Fibroblast of lung (primary cell): Measurements from ENCODE around the gene EPAS1. TPM values are rescaled to one million over a fixed set of nuclear protein-coding genes. Genes with fewer than 3 reads are reported as not detected.

Experiments used
- DNase-seq, 2 donors: peaks; one replicate each; pipeline versions ENCODE4 v3.0.0 to v3.0.0-alpha.2; 2010; ENCODE audit warnings: low read depth in 2 of 2
- H2AFZ ChIP-seq: 2 replicates; pipeline ENCODE4 v1.5.1; 2012; ENCODE audit warnings: low read length, control low read depth, inconsistent platforms
- H3K27ac ChIP-seq: 2 replicates; pipeline ENCODE4 v1.5.1; 2011; ENCODE audit warnings: low read length, control low read depth; ENCODE audit not compliant: insufficient read depth
- H3K27me3 ChIP-seq: 2 replicates; pipeline ENCODE4 v1.5.1; 2011; ENCODE audit warnings: mild to moderate bottlenecking, low read length; ENCODE audit not compliant: control insufficient read depth, insufficient read depth
- H3K36me3 ChIP-seq: 2 replicates; pipeline ENCODE4 v1.5.1; 2011; ENCODE audit warnings: low read length; ENCODE audit not compliant: control insufficient read depth, insufficient read depth
- H3K4me1 ChIP-seq: 2 replicates; pipeline ENCODE4 v1.5.1; 2011; ENCODE audit warnings: low read length; ENCODE audit not compliant: control insufficient read depth, insufficient read depth; ENCODE audit errors: extremely low read depth
- H3K4me2 ChIP-seq: 2 replicates; pipeline ENCODE4 v1.5.1; 2011; ENCODE audit warnings: low read length, control low read depth; ENCODE audit not compliant: insufficient read depth; ENCODE audit errors: extremely low read depth
- H3K4me3 ChIP-seq, 4 experiments: fragments of 200-600 bp in 1 of 4; sonication (generic) in 1 of 4; replicated peaks in 1 of 4; 2 replicates each; pipeline ENCODE4 v1.5.1; 2011 to 2016; ENCODE audit warnings: low read length in 4 of 4, low read depth in 3 of 4, mild to moderate bottlenecking in 3 of 4, control low read depth in 2 of 4, inconsistent platforms in 1 of 4, mixed read lengths in 1 of 4; ENCODE audit not compliant: insufficient read depth in 1 of 4; ENCODE audit errors: control extremely low read depth in 1 of 4
- H3K79me2 ChIP-seq: 2 replicates; pipeline ENCODE4 v1.5.1; 2012; ENCODE audit warnings: mild to moderate bottlenecking, low read length, inconsistent platforms; ENCODE audit not compliant: control insufficient read depth, insufficient read depth
- H3K9ac ChIP-seq: 2 replicates; pipeline ENCODE4 v1.5.1; 2011; ENCODE audit warnings: mild to moderate bottlenecking, low read length, control low read depth; ENCODE audit not compliant: insufficient read depth
- H3K9me3 ChIP-seq: 2 replicates; pipeline ENCODE4 v1.5.1; 2012; ENCODE audit warnings: low read depth, low read length; ENCODE audit not compliant: control insufficient read depth, insufficient read depth
- H4K20me1 ChIP-seq: 2 replicates; pipeline ENCODE4 v1.5.1; 2011; ENCODE audit warnings: low read length; ENCODE audit not compliant: control insufficient read depth, insufficient read depth; ENCODE audit errors: extremely low read depth
- CTCF ChIP-seq, 2 donors: IDR thresholded peaks in 1 of 2; conservative IDR thresholded peaks in 1 of 2; 1 replicate in 1 of 2; 2 replicates in 1 of 2; pipeline ENCODE4 v1.5.1; 2011 to 2012; ENCODE audit warnings: low read length in 2 of 2, control low read depth in 1 of 2, inconsistent platforms in 1 of 2, low read depth in 1 of 2, mild to moderate bottlenecking in 1 of 2
- EZH2 ChIP-seq: IDR thresholded peaks from 2 replicates; pipeline ENCODE4 v1.5.1; 2012; ENCODE audit warnings: low read length, control low read depth, mild to moderate bottlenecking; ENCODE audit errors: missing control alignments
- polyA plus RNA-seq, 2 donors: library from polyadenylated mRNA; depleted of rRNA in 1 of 2; stranded (reverse) in 1 of 2; unstranded in 1 of 2; fragments of >200 nt; gene quantifications; 2 replicates each; pipeline ENCODE4 v1.2.1, GENCODE V29; 2011 to 2012; ENCODE audit warnings: missing spikeins in 1 of 2
- total RNA-seq: library from RNA; depleted of rRNA; stranded (reverse); fragments of >200 nt; gene quantifications from 2 replicates; pipeline ENCODE4 v1.2.1, GENCODE V29; 2014

The EPAS1 gene
- total and polyA plus RNA-seq, 2 donors (not counting 1 experiment from before 2014, with no cell fraction given) = 120 to 941 TPM

DNA sequence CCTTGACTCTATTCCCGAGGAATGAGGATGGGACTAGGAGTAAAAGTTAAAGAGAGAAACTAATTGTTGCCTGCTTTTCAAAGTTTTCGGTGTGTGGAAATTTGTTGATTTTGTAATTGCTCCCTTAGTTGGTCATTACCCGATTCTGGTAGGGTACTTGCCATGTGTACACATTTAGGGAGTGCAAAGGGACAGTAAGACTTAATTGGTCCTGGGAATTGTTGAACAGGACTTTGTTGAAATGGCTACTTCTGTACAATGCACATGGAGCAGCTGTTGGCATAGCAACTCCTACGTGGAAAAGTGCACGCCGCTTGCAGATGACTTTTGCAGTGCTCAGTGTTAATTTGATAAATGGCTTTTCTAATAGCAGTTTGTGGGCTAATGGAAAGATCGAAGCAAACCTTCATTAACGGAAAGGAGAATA lies 22.9 kb downstream of the EPAS1 start:
- no peak for TF ChIP-seq EZH2
- Histone ChIP-seq H3K9ac (no peak overlapping the region), H3K27ac (peak overlapping the region; percentile 3), H3K4me2 (peak overlapping the region; percentile 49), H4K20me1 (no peaks in the 10 kb centered on the region), H3K9me3 (no peaks in the 10 kb centered on the region), H3K4me3 (peak overlapping the region in 1 of 4 experiments; percentile 22), H2AFZ (no peak overlapping the region), H3K36me3 (no peaks in the 10 kb centered on the region), H3K79me2 (peaks cover 65% of the 10 kb centered on the region), H3K27me3 (no peaks in the 10 kb centered on the region), H3K4me1 (peaks cover 22% of the 10 kb centered on the region)
- DNase-seq = peak in 1 of 2 donors; percentile 58

DNA sequence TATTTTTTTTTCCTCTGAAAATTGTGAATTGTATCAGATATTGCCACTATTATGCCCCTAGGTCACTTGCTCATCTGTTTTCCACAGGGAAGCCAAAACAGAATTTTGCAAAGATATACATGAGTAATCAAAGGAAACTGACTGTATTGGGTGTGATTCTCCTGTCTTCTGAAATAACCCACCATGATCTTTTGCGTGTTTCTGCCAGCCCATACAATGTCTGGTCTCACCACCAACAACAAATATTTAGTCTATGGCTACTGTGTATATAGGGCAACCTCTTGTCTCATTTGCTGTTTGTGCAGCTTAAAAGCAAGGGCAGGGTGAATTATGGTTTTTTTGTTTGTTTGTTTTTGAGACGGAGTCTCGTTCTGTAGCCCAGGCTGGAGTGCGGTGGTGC lies 26.5 kb downstream of the EPAS1 start:
- Histone ChIP-seq H3K9me3 (no peaks in the 10 kb centered on the region), H3K4me2 (no peak overlapping the region), H3K27ac (no peak overlapping the region), H2AFZ (no peak overlapping the region), H3K4me1 (peaks cover 17% of the 10 kb centered on the region), H4K20me1 (no peaks in the 10 kb centered on the region), H3K4me3 (no peak overlapping the region), H3K36me3 (no peaks in the 10 kb centered on the region), H3K9ac (no peak overlapping the region), H3K27me3 (no peaks in the 10 kb centered on the region), H3K79me2 (peaks cover 62% of the 10 kb centered on the region)
- DNase-seq = no peak
- TF ChIP-seq EZH2 (no peak), CTCF (conservative IDR thresholded peaks at IDR 0.05 in 1 of 2, IDR thresholded peaks at IDR 0.05 in 1 of 2; ENCODE audit: low read depth in 1 of 2, low read length in 2 of 2) (no peak)

- H3K27ac ChIP-seq = no peak overlapping the region
- TF ChIP-seq EZH2 (no peak), CTCF (conservative IDR thresholded peaks at IDR 0.05 in 1 of 2, IDR thresholded peaks at IDR 0.05 in 1 of 2; ENCODE audit: low read depth in 1 of 2, low read length in 2 of 2) (no peak)
- H3K4me3 ChIP-seq = no peak overlapping the region
- H3K9me3 ChIP-seq = no peaks in the 10 kb centered on the region
- H3K9ac ChIP-seq = no peak overlapping the region
- H2AFZ ChIP-seq = no peak overlapping the region
- no peaks in the 10 kb centered on the region for H4K20me1 ChIP-seq
- peak in 1 of 2 donors; percentile 84 for DNase-seq
- H3K36me3 ChIP-seq = no peaks in the 10 kb centered on the region
- no peaks in the 10 kb centered on the region for H3K27me3 ChIP-seq
- H3K4me2 ChIP-seq = no peak overlapping the region
- peaks cover 27% of the 10 kb centered on the region for H3K4me1 ChIP-seq
- peaks cover 54% of the 10 kb centered on the region for H3K79me2 ChIP-seq
These were observed 28.1 kb downstream of the EPAS1 start for GRCh38 chr2:46325182-46325928.
